HG03066 (cell line): ENCODE measurements around the gene TBC1D4.

Experiments
- ATAC-seq: cut with Tn5 transposase; IDR thresholded peaks from one replicate; pipeline ENCODE4 v1.9.1; 2021; ENCODE audit warnings: low read depth; ENCODE audit not compliant: unreplicated experiment

The TBC1D4 gene

DNA sequence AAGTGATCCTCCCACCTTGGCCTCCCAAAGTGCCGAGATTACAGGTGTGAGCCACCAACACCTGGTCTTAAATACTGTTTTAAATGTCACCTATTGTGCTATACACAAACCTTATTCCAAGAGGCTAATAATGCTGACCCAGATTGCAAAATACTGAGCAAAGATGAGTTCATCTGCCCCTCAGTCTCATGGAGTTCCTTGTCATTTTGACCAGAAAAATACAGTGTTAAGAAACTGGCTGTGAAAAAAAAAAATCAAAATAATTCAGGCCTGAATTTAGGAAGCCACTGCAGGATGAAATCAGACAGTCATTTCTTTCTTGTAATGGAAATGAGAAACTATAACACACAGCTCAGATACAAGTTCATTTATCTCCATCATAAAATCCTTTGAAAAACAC is 59.9 kb downstream of the TBC1D4 start:
- no peak for ATAC-seq

DNA sequence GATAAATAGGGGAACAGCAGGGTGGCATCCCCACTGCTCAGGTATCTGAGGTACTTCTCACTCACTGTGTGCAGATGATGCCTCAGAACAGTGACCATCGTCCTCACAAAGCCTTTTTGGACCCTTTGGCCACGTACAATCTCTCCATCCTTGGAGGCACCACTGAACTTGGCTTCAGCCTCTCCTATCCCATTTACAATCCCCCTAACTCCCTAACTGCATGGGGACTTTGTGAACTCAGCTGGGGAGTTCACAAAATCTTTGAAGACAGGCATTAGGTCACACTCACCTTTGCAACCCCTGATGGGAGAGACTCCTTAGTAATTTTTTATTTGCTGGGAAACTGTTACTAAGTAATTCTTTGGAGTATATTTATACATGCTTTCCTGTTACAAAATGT is 60.8 kb downstream of the TBC1D4 start:
- no peak for ATAC-seq

DNA sequence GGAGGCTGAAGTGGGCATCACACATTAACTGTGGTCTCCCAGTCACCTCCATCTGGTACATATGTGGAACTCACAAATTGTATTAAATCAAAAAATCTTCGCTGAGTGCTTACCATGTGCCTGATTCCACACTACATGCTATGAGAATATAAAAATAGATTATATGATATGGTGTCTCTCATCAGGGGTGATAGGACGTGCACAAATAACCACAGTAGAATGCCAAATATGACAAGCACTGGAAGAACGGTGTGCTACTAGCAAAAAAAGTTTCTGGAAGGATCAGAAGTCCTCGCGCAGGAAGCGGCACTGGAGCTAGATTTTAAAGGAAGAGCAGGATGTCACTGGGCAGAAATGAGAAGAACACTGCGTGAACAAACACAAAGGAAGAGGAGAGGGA is 62.3 kb downstream of the TBC1D4 start:
- ATAC-seq: no peak

DNA sequence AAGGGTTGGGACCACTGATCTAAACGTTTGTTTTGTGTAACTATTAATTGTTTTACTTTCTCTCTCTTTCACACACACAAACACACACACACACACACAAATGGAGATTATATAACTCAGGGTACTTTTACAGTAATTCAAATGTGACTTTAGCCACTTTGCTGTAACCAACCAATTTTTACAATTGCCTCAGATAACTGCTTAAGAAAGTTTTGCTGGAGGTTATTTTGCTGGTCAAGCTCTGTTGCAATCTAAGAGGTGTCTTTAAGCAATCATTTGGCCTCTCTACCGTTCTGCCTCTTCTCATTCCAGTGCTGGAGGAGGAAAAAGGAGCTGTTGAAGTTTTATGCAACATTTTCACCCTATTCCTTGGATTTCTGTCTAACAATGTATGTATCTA is 63.0 kb downstream of the TBC1D4 start:
- ATAC-seq: no peak

DNA sequence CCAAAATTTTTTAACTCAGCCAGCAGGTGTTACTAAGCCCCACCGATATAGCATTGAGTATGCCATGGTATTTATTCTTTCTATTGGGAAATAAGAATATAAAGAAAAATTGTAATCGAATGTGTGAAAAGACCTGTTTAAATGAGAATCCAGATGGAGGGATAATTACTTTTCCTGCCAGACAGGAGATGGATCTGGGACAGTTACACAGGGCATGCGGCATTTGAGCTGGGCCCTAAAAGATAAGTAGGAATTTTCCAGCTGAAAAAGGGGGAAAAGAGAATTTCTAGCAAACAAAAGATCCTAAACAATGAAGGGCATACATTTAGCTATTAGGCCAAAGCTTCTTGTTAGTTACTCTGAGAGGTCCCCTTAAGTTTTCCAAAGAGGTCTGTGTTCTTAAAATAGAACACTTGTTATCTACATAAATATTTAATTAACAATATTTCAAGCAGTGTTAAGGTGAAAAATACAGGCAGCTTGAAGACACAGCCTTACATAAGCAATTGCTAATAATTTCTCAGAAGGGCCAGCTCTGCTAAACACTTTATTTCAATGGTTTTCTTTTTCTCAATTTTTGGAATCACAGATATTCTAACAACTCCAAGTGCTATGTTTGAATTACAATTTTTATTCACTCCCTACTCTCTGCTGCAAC is 63.7 kb downstream of the TBC1D4 start:
- no peak for ATAC-seq

DNA sequence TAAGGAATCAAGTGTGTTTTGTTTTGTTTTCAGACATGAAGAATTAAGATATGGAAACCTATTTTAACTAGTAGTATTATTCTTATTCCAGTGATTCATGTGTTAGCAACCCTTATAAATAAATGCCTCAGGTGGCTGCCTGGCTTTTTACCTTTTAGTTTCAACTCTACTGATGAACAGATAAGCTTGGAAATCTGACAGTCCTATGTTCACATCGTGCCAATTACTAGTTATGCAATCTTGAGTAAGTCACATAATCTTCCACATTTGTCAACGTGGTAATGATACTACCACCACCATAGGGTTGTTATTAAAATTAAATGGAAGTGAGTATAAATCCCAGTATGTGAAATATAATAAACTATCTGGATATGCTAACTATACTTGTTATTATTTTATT is 64.3 kb downstream of the TBC1D4 start:
- no peak for ATAC-seq

DNA sequence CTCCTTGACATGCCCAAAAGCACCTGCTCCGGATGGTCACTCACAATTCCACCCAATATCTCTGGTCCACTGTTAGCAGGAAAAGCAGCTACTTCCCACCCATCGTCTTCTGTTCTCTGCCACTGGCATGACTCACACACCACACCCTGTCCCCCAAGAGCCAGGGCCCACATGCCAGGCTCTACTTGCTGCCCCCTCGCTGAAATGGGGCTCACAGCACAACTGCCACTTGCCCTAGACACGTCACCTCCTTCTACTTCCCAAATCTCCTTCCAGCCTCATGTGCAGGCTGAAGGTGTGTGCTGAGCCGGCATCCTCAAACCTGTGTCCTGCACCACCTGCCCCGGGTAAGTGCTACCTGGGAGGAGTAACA is 65.0 kb downstream of the TBC1D4 start:
- no peak for ATAC-seq

DNA sequence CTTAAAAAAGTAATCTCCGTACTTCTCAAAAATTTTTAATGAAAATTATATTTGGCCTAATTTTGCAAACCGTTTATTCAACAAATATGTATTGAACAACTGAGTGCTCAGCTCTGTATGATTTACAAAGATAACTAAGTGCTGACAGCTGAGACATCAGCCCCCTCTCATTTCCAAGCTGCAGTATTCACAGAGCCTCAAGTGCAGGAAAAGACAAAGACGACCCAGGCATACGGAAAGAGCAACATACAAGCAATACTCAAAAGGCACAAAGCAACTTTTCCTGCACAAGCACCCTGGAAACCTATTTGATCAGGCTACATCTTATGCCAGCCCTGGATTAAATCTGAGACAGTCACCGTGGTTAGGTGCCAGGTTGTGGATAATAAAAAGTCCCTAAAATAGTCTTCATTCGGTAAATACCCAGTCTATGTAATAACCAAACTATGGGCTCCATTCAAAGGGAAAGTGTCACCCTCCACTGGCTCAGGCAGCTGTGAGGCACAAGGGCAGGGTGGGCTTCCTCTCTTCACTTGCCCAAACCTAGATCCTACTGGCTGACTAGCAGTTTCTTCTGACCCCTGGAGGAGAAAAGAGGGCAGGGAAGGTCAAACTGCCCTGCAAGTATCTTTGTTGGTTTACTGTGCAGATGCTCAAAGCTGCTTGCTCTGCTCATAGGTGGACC is 65.5 kb downstream of the TBC1D4 start:
- no peak for ATAC-seq

DNA sequence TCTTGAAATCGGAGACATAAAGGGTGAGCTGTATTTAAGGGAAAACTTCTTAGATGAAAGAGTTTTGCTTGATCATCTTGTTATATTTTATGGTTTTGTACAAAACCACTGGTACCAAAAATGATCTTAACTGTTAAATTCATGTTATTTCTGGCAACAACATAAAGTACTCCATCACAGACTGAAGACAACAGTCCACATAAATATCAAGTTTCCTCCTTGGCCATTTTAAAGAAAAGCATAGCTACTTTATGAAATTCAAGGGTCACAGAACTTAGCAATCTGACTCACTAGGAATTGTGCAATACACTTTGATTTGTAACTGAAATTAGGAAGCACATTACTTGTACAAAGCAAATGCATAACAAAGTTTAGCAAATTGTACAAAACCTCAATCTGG is 66.3 kb downstream of the TBC1D4 start:
- ATAC-seq: no peak

DNA sequence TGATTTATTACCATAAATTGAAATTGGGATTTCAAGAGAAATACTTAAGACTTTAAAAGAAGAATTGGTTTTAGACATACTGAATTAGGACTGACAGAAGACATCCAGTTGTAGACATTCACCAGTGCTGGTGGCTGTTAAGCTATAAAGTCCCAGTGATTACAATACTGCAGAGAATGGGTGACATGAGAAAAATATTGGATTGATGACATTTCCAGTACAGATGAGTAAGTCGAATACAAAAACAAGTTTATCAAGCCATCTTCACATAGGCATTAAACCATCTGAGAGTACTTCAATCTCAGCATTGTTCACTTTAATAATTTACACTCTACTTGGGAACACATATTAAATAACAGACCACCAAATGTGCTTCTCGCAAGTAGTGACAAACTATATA is 66.8 kb downstream of the TBC1D4 start:
- ATAC-seq: no peak

DNA sequence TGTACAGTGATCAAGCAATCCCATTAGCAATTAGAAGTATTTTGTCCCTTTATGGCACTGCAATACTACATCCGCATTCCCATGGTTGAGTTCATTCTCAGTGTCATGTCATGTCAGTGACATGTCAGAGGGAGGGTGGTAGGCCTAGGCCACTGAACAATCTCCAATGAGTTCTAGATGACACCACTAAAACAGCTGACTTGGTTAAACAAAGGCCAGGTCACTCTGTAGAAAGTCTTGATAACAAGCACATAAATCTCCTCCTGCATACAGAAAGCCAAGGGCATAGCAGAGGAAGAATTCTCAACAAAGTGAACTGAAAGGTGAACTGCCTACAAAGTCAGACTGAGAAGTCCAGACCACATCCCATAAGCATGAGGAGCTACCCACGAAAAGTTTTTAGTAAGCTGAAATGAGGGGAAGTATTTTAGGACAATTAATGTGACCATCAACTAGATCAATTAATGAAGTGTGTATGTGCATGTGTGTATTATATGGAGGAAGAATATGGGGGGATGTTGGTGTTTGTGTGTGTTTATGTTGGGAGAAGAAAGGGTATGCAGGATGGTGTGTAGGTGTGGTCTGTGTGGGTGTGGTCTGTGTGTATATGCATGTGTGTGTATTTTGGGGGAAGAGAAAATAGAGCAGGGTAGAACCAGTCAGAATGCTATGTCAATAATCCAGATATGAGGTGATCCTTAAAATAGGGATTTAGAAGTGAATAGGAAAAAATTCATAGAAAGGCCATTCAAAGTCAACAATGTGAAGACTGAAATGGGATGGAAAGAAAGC is 67.7 kb downstream of the TBC1D4 start:
- no peak for ATAC-seq

DNA sequence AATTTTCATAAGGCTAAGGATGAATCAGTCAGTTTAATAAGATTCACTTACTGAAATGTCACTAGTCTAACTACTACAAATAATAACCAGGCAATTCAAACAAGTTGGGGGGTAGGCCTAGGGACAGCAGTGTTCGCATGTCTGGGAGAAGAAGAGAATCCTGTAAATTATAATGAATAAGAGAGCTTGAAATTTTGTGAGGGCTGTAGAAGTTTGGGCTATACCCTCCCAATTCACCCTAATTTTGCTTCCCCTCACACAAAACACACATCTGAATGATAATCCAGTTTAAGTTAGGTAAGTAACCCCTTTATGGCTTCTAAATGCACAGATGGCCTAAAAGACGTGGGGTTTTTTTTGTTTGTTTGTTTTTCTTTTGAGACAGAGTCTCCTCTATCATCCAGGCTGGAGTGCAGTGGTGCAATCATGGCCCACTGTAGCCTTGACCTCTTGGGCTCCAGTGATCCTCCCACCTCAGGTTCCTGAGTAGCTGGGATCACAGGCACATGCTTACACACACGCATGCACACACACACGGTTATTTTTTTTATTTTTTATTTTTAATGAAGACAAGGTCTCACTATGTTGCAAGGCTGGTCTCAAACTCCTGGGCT is 69.9 kb downstream of the TBC1D4 start:
- no peak for ATAC-seq

DNA sequence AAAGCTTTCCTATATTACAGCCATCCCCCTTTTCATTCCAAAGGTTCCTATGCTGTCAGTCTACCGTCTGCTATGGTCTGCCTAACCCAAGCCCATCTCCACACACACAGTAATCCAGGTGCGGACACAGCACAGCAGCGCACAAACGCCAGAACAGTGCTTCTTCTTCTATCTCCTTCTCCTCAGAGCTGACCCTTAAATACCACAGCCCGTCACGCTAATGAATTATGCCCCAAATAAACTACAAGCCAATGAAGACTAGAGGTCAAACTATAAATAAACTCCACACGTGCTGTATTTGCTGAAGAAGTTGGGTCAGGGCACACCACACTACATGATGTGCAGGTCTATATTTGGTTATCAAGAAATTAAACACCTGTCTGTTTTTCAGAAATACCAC is 71.8 kb downstream of the TBC1D4 start:
- ATAC-seq: no peak

DNA sequence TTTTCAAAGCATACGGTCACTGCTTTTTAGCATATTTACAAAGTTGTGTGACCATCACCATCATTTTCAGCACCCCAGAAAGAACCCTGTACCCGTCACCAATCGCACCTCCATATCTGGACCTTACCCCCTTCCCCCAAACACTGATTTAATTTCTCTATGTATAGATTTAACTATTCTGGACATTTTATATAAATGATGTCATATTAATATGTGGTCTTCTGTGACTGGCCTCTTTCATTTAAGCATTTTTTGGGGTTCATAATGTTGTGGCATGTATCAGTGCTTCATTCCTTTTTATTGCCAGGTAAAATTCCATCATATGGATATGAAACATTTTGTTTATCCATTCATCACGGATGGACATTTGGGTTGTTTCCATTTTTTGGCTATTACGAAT is 74.0 kb downstream of the TBC1D4 start:
- ATAC-seq: no peak

DNA sequence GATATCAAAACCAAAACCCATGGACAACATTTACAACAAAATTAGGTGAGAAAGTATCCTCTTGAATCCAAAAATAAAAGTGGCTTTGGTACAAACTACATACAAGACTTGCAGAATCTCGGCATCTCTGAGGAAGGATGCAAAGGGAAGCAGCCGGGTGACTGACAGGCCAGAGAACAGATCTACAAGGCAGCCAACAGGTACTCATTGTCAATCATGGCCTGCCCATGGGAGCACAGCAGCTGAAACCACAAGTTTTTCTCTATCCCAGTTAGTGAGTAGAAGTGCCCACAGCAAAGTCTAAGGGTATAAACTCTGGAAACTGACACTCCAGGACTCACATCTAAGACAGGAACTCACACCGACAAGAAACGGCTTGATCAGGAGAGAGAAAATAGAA is 74.5 kb downstream of the TBC1D4 start:
- ATAC-seq: no peak

DNA sequence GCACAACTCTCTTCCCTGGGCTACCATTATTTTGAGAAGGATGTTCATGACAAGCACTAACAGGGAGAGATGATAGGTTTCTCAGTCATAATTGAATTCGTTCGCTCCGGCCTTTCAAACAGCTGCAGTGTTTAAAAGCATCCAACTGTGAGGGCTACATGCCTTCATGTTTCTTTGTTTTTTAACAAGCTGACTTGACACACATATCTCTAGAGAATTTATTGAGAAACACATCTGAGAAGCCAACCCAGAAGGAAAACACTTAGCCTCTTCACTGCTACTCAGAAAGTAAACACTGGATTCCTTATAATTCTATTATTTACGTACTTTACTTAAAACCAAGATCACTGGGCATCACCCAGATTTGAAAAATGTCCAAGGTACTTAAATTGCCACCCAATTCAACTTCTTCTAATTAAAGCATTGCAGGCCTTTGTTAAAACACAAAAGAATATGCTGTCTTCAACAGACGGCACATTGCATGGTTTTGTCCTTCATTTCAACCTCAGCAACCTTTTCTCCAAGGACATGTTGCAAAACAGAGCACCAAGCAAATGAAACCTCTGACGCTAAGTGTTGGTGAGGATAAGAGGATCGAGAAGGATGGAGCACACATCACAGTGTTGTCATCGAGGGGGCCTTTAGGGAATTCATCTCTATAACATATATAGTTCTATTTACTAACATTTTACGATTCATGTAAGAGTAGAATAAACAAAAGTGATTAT is 75.8 kb downstream of the TBC1D4 start:
- ATAC-seq: no peak

DNA sequence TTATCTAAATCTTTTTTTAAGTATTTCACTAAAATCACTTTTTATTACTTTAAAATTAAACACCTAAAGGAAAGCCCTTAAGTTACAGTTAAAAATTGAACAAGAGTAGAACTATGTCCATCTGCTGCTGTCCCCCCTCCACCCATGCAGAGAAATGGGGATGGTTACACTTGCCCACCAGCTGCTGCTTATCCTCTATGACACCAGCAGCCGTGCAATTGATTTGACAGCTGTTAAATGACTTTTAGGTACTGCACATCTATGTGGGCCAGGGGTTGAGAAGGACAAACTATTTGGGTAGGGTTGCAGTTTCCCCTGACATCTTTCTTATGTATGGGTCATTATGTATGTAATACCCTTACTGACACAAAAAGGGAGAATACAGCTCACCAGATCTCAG is 77.2 kb downstream of the TBC1D4 start:
- ATAC-seq: no peak

DNA sequence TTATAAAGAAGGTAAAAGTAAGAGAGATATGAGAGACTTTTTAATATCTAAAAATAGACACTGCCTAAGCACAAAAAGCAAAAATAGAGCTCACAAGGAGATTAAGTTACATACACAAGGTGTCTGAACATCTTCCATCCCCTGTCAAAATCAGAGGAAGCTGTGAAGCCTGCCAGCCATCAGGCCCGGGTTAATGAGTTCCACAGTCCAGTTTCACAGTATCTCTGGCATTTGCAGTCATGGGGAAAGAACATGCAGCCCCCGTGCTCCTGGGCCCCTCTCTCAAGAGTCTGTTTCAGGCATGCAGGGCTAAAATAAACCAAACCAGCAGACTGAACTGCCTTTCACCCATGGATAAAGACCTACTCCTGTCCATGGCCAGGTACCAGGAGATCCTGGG is 79.2 kb downstream of the TBC1D4 start:
- ATAC-seq: no peak

DNA sequence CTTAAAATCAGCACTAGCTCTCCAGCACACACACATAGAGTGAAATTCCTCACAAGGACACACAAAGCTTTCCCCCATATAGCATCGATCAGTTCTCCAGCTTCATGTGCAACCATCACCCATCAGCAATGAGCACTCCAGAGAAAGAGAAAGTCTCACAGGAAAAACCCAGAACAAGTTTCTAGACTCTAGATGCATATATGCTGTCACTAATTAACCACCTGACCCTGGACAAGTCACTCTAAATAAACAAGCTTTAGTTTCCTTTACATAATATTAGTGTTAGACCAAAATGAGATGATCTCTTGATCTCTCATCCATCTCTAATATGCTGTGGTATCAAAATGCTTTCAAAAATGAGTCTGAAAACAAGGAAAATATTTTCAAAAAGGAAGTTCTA is 81.2 kb downstream of the TBC1D4 start:
- no peak for ATAC-seq

DNA sequence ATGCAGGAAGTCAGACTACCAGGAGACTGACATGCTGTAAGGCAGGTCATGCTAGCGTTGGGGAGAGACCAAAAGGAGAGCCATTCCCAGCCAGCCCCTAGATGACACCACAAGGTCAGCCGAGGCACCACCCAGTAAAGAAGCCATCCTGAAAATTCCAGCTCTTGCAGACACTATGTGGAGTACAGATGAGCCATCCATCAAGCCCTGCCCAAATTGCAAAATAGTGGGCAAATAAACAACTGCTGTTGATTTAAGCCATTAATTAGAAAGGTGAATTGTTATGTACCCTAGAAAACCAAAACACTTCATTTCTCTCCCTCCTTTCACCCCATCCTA is 82.1 kb downstream of the TBC1D4 start:
- no peak for ATAC-seq
